NB4 (cell line): ENCODE results near the gene GSTA3.
"Not testable (repeated sequence)": the region's sequence is repeated elsewhere in the genome, so short reads cannot be mapped to it uniquely, and the experiment has no call there.

Experiments used
- DNase-seq: peaks from one replicate; pipeline ENCODE4 v3.0.0; 2010; ENCODE audit warnings: low read depth
- H3K4me3 ChIP-seq: one replicate; pipeline ENCODE4 v1.5.1; 2011; ENCODE audit warnings: mild to moderate bottlenecking, low read depth, low read length, moderate library complexity
- MYC ChIP-seq: IDR thresholded peaks from 2 replicates; pipeline ENCODE4 v1.6.1; 2011; ENCODE audit warnings: low read depth, low read length
- POLR2A ChIP-seq: IDR thresholded peaks from 2 replicates; pipeline ENCODE4 v1.6.1; 2011; ENCODE audit warnings: mild to moderate bottlenecking; ENCODE audit not compliant: insufficient read length; ENCODE audit errors: extremely low read depth
- TF ChIP-seq, protein P1 (sequence below): IDR thresholded peaks from one replicate; pipeline ENCODE4 v1.5.1; 2012; ENCODE audit warnings: low read depth, low read length
- TF ChIP-seq, protein P2 (sequence below): IDR thresholded peaks from 2 replicates; pipeline ENCODE4 v1.6.1; 2011; ENCODE audit warnings: low read depth, low read length

GSTA3 gene

DNA sequence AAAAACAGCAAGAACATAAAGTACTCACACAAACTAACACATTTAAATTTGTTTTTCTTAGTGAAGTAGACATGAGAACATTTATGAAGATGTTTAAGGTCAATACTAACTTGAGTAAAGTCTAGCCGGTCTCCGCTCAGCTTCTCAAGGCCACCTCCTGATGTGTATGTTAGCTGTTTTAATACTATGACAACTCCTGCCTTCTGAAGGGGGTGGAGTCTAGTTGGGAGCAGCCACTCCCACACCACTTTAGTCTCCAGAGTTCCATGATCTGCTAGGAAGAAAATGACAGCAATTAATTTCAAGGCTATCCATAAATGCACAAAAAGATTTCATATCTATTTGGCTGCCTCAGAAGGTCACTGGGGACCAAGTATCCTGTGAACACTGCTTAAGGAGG is at the start of gene GSTA3:
Gene GSTA3 (minus strand): TSS at position 168 of the 400 bp plus-strand sequence. CDS start 3,864 bp downstream, outside the sequence.
- DNase-seq = no peak
- no peak within 1 kb of the TSS for H3K4me3 ChIP-seq
- TF ChIP-seq, protein P1, sequence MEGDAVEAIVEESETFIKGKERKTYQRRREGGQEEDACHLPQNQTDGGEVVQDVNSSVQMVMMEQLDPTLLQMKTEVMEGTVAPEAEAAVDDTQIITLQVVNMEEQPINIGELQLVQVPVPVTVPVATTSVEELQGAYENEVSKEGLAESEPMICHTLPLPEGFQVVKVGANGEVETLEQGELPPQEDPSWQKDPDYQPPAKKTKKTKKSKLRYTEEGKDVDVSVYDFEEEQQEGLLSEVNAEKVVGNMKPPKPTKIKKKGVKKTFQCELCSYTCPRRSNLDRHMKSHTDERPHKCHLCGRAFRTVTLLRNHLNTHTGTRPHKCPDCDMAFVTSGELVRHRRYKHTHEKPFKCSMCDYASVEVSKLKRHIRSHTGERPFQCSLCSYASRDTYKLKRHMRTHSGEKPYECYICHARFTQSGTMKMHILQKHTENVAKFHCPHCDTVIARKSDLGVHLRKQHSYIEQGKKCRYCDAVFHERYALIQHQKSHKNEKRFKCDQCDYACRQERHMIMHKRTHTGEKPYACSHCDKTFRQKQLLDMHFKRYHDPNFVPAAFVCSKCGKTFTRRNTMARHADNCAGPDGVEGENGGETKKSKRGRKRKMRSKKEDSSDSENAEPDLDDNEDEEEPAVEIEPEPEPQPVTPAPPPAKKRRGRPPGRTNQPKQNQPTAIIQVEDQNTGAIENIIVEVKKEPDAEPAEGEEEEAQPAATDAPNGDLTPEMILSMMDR = no peak

DNA sequence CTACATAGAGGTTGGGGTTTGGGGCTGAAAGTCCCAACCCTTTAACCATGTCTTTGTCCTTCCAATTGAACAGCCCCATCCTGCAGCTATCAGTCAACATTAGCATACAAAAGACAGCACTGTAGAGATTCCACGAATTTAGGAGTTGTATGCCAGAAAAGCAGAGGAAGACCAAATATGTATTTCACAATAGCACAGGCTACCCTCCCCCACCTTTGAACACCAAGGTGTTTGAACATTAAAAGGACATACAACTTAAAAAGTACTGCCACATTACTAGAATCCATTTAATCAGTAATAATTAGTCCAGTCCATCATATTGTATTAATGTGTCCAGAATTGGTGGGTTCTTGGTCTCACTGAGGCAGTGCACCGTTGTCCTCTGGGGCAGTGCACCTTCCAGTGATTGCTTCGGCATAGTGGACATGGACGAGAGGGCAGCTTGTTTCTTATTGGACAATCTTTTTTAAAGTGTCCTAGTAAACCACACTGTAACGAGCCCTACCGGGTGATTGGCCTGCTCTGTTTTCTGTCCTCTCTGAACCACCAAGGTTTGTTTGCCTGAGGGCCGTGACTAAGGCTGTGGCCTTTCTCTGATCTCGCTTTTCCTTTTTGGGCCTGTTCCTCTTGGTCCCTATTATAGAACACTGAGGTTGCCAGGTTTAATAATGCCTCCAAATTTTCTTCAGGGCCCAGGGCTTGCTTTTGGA is 49.2 kb upstream of the GSTA3 start:
- TF ChIP-seq POLR2A (no peak), MYC (no peak)
- TF ChIP-seq, protein P1 = no peak
- TF ChIP-seq, protein P2, sequence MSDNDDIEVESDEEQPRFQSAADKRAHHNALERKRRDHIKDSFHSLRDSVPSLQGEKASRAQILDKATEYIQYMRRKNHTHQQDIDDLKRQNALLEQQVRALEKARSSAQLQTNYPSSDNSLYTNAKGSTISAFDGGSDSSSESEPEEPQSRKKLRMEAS = no peak
- no peak overlapping the region for H3K4me3 ChIP-seq
- DNase-seq = no peak

GRCh38 chr6:52955871-52956270 is 46.4 kb upstream of the GSTA3 start:
- TF ChIP-seq, protein P1 = no peak
- TF ChIP-seq, protein P2 = no peak
- TF ChIP-seq MYC = no peak
- no peak for TF ChIP-seq POLR2A
- H3K4me3 ChIP-seq = no peak overlapping the region
- no peak for DNase-seq

- DNase-seq = no peak
- no peak overlapping the region for H3K4me3 ChIP-seq
- TF ChIP-seq, protein P1 = no peak
- TF ChIP-seq MYC (no peak), POLR2A (no peak)
- TF ChIP-seq, protein P2 = no peak
Observed at GRCh38 chr6:52953911-52954839, 44.7 kb upstream of the GSTA3 start.

GRCh38 chr6:52946306-52946705 is 36.8 kb upstream of the GSTA3 start:
- TF ChIP-seq, protein P1 = no peak
- TF ChIP-seq POLR2A (no peak), MYC (no peak)
- TF ChIP-seq, protein P2 = no peak
- H3K4me3 ChIP-seq = no peak overlapping the region
- DNase-seq = no peak

DNA sequence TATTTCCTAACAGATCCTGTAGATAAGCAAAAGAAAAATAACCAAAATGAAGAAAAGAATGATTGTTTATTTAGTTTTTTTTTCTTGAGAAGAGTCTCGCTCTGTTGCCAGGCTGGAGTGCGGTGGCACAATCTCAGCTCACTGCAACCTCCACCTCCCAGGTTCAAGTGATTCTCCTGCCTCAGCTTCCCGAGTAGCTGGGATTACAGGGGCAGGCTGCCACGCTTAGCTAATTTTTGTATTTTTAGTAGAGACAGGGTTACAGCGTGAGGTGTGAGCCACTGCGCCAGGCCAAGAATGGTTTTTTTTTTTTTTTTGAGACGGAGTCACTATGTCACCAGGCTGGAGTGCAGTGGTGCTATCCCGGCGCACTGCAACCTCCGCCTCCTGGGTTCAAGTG is 33.3 kb upstream of the GSTA3 start:
- not testable (repeated sequence) for H3K4me3 ChIP-seq, DNase-seq
